SK-N-SH treated with all-trans-retinoic acid at 6 μM for 48 hours (cell line): ENCODE data around the gene ARHGAP22.

Experiments used
- ARNTL ChIP-seq: fragments of 450-650 bp; formaldehyde crosslinking; IDR thresholded peaks from 2 replicates; pipeline ENCODE4 v1.5.0; 2020; ENCODE audit warnings: low read depth, mild to moderate bottlenecking, moderate library complexity, borderline replicate concordance
- RARB ChIP-seq: fragments of 250-450 bp; sonication (Bioruptor Pico); IDR thresholded peaks from 2 replicates; pipeline ENCODE4 v1.8.0; 2021; ENCODE audit warnings: mild to moderate bottlenecking, moderate library complexity
- ZFP3 ChIP-seq: fragments of 250-450 bp; sonication (Bioruptor Pico); IDR thresholded peaks from 2 replicates; pipeline ENCODE4 v1.5.0; 2020; ENCODE audit warnings: mild to moderate bottlenecking, moderate library complexity
- ZNF70 ChIP-seq: fragments of 450-650 bp; formaldehyde crosslinking; IDR thresholded peaks from 2 replicates; pipeline ENCODE4 v1.5.0; 2020; ENCODE audit warnings: mild to moderate bottlenecking, moderate library complexity
- ZNF8 ChIP-seq: fragments of 450-650 bp; formaldehyde crosslinking; IDR thresholded peaks from 2 replicates; pipeline ENCODE4 v1.5.0; 2020; ENCODE audit warnings: mild to moderate bottlenecking, moderate library complexity
- TF ChIP-seq, protein P1 (sequence below): fragments of 250-450 bp; sonication (Bioruptor Pico); IDR thresholded peaks from 2 replicates; pipeline ENCODE4 v1.5.1; 2020; ENCODE audit warnings: low read depth, mild to moderate bottlenecking, moderate library complexity

DNA sequence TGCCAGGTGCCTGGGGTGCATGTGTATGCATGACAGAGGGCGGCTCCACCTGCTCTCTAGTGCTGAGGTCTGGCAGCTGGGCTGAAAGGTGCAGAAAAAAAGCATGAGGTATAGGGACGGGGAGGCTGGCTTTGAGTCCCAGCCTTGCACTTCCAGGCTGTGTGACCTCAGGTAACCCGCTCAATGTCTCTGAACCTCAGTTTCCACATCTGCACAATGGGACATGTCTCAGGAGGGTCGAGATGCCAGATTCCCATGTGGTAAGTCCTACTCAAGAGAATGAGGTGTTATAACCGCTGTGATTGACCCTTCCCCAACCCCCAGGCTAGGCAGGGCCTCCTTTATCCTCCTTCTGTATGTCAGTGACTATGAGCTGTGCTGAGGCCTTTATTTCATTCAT is 48.8 kb downstream of the ARHGAP22 start:
- TF ChIP-seq ZNF70 (CRISPR knock-in tag) (no peak), RARB (no peak), ZNF8 (CRISPR knock-in tag) (no peak), ARNTL (no peak), ZFP3 (no peak)
- TF ChIP-seq, protein P1, sequence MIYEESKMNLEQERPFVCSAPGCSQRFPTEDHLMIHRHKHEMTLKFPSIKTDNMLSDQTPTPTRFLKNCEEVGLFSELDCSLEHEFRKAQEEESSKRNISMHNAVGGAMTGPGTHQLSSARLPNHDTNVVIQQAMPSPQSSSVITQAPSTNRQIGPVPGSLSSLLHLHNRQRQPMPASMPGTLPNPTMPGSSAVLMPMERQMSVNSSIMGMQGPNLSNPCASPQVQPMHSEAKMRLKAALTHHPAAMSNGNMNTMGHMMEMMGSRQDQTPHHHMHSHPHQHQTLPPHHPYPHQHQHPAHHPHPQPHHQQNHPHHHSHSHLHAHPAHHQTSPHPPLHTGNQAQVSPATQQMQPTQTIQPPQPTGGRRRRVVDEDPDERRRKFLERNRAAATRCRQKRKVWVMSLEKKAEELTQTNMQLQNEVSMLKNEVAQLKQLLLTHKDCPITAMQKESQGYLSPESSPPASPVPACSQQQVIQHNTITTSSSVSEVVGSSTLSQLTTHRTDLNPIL (CRISPR knock-in tag): no peak
